ENCODE results near the gene IL27RA.

GRCh38 chr19:14027856-14028450 lies 3.6 kb upstream of the IL27RA start, which contains the start of gene RLN3:
- TF ChIP-seq POLR2AphosphoS5 (IDR thresholded peaks at IDR 0.05) (no peak), CTCF (IDR thresholded peaks at IDR 0.05) (no peak), EP300 (IDR thresholded peaks at IDR 0.05) (no peak), POLR2A (IDR thresholded peaks at IDR 0.05) (no peak)

All from stomach (tissue), 4 donors.